Type B pancreatic cell (in vitro differentiated cells): ENCODE results near the gene ZNF804A. TPM values are rescaled to one million over a fixed set of nuclear protein-coding genes. Genes with fewer than 3 reads are reported as not detected.

ENCODE experiments used
- DNase-seq: peaks from one replicate; pipeline ENCODE4 v3.0.0; 2021; ENCODE audit warnings: mixed read lengths; ENCODE audit not compliant: unreplicated experiment; ENCODE audit errors: extremely low spot score
- H3K27ac Mint-ChIP-seq: 2 replicates; pipeline ENCODE4 v1.8.0; 2021; ENCODE audit warnings: mild to moderate bottlenecking, mixed read lengths
- H3K27me3 Mint-ChIP-seq: 2 replicates; pipeline ENCODE4 v1.8.0; 2021; ENCODE audit warnings: mixed read lengths
- H3K36me3 Mint-ChIP-seq: 2 replicates; pipeline ENCODE4 v1.8.0; 2021; ENCODE audit warnings: mixed read lengths
- H3K4me1 Mint-ChIP-seq: one replicate; pipeline ENCODE4 v1.8.0; 2021; ENCODE audit warnings: mixed read lengths; ENCODE audit not compliant: unreplicated experiment
- H3K4me3 Mint-ChIP-seq: 2 replicates; pipeline ENCODE4 v1.8.0; 2021; ENCODE audit warnings: mild to moderate bottlenecking, mixed read lengths
- H3K9me3 Mint-ChIP-seq: 2 replicates; pipeline ENCODE4 v1.8.0; 2021; ENCODE audit warnings: mixed read lengths
- total RNA-seq: library from RNA; stranded (reverse); gene quantifications from 2 replicates; pipeline ENCODE4 v1.2.1, GENCODE V29; 2021; ENCODE audit warnings: low replicate concordance
- TF ChIP-seq, protein P1 (sequence below): fragments of 200-600 bp; sonication (generic); conservative IDR thresholded peaks from 2 replicates; pipeline ENCODE4 v1.5.0; 2021; ENCODE audit warnings: antibody characterized with exemption, mild to moderate bottlenecking

ZNF804A gene
- total RNA-seq, 1 donor from 2014 or later: 2.0 TPM

DNA sequence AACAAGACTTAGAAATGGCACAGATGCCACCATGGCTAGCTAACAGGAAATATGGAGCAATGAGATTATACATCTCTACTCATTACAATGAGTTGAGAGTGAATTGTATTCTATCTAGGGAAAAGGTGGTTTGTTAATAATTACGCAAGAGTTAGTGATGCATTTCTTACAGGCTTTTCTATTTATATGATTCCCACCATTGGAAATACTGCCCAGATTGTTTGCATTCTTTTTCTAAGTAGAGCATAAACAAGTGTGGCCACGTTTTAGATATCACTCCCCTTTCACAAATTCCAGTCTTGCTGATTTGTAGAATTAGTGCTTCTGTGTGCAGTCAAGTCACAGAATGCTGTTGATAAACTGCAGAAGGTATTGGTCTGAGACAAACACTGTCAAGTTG lies 56.6 kb downstream of the ZNF804A start:
- no peak overlapping the region for H3K4me3 Mint-ChIP-seq
- H3K27me3 Mint-ChIP-seq: no peaks in the 10 kb centered on the region
- no peak overlapping the region for H3K27ac Mint-ChIP-seq
- DNase-seq: no peak
- no peaks in the 10 kb centered on the region for H3K9me3 Mint-ChIP-seq
- H3K36me3 Mint-ChIP-seq: no peaks in the 10 kb centered on the region
- TF ChIP-seq, protein P1, sequence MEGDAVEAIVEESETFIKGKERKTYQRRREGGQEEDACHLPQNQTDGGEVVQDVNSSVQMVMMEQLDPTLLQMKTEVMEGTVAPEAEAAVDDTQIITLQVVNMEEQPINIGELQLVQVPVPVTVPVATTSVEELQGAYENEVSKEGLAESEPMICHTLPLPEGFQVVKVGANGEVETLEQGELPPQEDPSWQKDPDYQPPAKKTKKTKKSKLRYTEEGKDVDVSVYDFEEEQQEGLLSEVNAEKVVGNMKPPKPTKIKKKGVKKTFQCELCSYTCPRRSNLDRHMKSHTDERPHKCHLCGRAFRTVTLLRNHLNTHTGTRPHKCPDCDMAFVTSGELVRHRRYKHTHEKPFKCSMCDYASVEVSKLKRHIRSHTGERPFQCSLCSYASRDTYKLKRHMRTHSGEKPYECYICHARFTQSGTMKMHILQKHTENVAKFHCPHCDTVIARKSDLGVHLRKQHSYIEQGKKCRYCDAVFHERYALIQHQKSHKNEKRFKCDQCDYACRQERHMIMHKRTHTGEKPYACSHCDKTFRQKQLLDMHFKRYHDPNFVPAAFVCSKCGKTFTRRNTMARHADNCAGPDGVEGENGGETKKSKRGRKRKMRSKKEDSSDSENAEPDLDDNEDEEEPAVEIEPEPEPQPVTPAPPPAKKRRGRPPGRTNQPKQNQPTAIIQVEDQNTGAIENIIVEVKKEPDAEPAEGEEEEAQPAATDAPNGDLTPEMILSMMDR: no peak
- no peaks in the 10 kb centered on the region for H3K4me1 Mint-ChIP-seq

DNA sequence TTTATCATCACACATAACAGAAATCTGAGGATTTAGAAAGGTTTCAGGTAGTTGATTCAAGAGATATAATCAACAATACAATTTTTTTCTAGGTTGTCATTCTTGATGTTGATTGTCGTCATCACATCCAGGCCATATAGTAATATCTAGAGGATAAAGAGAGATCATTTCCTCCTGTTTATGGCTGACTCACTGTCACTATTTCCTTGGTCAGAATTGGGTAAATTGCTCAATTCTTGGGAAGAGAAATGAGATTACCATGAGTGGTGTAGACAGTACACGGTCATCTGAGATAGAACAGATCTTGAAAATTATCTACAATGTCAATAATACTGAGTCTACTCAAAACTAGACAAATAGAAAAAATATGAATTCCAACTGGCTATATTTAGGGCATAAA lies 78.8 kb downstream of the ZNF804A start:
- H3K27me3 Mint-ChIP-seq: no peaks in the 10 kb centered on the region
- no peak overlapping the region for H3K4me3 Mint-ChIP-seq

DNA sequence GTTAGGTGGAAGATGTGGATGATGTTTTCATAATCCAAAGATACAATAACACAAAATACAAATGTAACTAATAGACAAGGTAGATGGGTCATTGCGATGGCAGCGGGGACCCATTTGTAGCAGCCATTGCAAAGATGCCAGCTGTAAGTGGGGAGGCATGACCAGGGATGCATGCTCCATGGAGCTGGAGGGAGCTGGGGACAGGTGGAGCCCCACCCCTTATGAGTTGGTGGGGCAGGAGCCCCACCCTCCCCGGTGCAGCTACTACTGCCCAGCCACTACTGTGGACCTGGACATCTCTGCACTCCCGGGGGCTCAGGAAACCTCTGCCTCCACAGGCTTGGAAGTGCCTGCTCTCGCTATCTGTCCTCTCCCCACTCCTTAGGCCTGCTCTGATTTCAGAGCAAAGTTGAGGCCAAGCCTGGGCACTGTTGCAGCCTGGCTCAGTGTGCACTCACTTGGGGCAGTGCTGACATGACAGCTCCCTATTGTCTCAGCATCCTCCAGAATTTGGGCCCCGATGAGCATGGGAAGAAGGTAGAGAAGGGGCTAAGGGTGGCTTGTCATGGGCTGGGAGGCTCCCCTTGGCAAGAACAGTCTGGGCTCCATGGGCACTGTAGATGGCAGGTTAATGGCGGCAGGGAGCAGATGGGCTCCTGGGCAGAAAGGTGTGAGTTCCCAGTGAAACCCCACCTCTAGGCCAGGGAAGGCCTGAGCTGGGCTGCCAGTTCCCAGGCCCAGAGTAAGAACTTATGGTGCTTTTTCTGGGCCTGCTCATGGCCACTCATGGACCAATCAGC lies 81.1 kb downstream of the ZNF804A start:
- no peak overlapping the region for H3K27ac Mint-ChIP-seq
- TF ChIP-seq, protein P1: no peak
- H3K4me3 Mint-ChIP-seq: no peak overlapping the region

More for the DNA sequence above, 78.8 kb downstream of the ZNF804A start:
- Mint-ChIP-seq H3K27ac (no peak overlapping the region), H3K4me1 (no peaks in the 10 kb centered on the region), H3K36me3 (no peaks in the 10 kb centered on the region), H3K9me3 (no peaks in the 10 kb centered on the region)
- TF ChIP-seq, protein P1: no peak
- no peak for DNase-seq

DNA sequence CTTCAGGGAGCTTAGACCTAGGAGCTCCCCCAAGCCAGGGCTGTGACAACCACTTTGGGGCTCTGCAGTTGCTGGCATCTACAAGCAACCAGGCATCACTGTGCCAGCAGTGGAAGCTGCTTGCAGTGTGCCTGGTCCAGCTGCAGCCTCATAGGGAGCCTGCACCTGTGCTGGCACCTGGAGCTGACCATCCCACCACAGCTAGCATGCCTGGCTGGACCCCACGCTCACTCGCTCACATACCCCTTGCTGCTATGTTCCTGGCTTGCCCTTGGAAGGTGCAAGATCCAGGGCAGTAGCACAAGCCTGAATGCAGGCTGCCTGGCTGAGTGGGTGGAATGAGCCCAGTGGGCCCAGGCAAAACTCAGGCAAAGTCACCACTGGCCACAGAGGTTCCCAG lies 82.5 kb downstream of the ZNF804A start:
- no peaks in the 10 kb centered on the region for H3K36me3 Mint-ChIP-seq
- H3K9me3 Mint-ChIP-seq: no peaks in the 10 kb centered on the region
- H3K4me3 Mint-ChIP-seq: no peak overlapping the region
- no peaks in the 10 kb centered on the region for H3K4me1 Mint-ChIP-seq
- DNase-seq: no peak
- no peak overlapping the region for H3K27ac Mint-ChIP-seq
- H3K27me3 Mint-ChIP-seq: no peaks in the 10 kb centered on the region
- TF ChIP-seq, protein P1: no peak

More for the DNA sequence above, 81.1 kb downstream of the ZNF804A start:
- H3K4me1 Mint-ChIP-seq: no peaks in the 10 kb centered on the region
- no peak for DNase-seq
- no peaks in the 10 kb centered on the region for H3K9me3 Mint-ChIP-seq
- no peaks in the 10 kb centered on the region for H3K27me3 Mint-ChIP-seq
- H3K36me3 Mint-ChIP-seq: no peaks in the 10 kb centered on the region

DNA sequence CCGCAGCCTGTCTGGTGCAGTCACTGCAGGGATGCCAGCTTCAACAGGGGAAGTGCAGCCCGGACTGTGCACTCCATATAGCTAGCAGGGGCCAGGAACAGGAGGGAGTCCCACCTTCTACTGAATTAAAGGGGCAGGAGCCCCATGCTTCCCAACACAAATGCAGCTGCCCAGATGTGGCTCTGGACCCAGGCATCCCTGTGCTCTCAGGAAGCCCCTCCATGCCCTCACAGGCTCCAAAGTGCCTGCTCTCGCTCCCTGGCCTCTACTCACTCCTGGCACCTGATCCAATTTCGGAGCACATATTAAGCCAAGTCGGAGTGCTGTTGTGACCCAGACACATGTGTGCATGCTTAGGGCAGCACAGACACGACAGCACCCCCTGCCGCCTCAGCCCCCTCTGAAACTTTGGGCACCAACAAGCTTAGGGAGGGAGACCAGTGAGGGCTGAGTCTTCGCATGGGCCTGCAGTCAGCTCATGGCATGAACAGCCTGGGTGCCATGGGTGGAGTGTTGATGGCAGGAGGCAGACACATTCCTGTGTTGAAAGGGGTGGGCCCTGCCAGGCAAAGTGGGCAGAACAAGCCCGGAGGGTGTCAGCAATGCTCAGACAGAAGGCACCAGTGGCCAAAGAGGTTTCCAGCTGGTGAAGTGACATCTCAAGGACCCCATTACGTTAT lies 83.5 kb downstream of the ZNF804A start:
- Mint-ChIP-seq H3K4me3 (no peak overlapping the region), H3K27ac (no peak overlapping the region), H3K27me3 (no peaks in the 10 kb centered on the region), H3K4me1 (no peaks in the 10 kb centered on the region), H3K9me3 (no peaks in the 10 kb centered on the region), H3K36me3 (no peaks in the 10 kb centered on the region)
- no peak for DNase-seq
- TF ChIP-seq, protein P1: no peak
